ENCODE results near the gene SDS.
A peak's percentile ranks its signal among the peaks of the same experiment; 100 is the strongest.

Gene SDS, protein sequence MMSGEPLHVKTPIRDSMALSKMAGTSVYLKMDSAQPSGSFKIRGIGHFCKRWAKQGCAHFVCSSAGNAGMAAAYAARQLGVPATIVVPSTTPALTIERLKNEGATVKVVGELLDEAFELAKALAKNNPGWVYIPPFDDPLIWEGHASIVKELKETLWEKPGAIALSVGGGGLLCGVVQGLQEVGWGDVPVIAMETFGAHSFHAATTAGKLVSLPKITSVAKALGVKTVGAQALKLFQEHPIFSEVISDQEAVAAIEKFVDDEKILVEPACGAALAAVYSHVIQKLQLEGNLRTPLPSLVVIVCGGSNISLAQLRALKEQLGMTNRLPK

DNA sequence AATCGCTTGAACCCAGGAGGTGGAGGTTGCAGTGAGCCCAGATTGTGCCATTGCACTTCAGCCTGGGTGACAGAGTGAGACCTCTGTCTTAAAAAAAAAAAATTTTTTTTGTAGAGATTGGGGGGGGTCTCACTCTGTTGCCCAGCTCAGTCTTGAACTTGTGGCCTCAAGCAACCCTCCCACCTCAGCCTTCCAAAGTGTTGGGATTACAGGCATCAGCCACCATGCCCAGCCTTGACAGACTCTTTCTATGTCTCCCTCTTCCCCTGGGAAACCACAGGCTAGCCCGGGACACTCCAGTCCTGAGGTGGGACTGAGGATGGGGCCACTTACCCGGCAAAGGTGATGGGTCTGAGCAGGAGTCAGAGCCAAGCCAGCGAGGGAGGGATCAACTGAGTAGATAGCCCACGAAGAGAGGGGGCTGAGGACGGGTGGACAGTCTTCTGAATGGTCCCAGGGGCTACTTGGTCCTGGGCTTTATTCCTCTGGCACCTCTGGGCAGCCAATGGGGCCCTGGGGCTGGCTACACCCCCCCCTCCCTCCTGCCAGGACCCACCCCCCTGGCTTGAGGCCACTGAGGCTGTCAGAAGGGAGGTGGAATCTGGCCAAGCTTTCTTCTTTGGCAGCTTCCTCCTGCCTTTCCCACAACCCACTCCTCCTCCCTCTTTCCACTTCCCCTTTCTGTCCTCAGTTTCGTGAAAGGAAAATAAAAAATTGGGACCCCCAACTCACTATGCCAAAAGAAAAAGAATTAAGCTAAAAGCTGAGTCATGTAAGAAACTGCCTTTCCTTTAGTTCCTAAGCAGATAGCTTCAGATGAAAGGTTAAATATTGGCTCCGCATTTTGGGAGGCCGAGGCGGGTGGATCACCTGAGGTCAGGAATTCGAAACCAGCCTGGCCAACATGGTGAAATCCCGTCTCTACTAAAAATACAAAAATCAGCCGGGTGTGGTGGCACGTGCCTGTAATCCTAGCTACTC, at the start of gene SDS:
TSS of gene SDS (minus strand) at position 453 of the 981 bp plus-strand sequence. CDS start 4,179 bp downstream, outside the sequence.
- DNase-seq = peak; percentile 87

DNA sequence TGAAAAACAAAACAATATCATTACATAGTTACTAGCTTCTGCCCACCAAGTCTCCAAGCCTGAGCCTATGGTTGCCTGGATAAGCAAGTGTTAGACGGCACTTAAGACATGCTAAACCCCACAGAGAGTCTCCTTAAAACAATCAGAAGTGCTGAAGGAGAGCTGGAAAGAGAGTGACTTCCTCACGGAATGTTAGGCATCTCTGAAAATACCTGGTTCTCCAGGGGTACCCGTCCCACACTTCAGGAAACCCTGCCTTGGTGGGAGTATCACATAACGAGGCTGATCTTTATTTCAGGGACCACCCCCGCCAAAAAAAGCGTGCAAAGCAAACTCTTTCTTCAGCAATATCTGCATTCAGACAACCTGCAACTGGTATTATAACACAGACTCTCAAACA, 49.6 kb upstream of the SDS start:
- peak; percentile 41 for DNase-seq

DNA sequence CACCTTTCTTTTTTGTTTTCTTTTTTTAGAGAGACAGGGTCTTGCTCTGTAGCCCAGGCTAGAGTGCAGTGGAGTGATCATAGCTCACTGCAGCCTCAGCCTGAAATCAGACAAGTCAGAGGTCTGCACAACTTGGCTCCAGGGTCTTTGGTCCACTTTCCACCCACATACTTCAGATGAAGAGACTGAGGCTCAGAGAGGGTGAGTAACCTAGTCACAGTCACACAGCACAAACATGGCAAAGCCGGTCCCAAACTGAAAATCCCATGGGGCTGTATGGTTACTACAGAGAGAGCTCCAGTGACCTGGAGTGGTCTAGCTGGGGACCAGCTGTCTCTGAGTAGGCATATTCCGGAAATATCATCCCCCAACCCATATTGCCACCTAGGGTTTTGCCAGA, 48.8 kb upstream of the SDS start:
- DNase-seq = no peak

DNA sequence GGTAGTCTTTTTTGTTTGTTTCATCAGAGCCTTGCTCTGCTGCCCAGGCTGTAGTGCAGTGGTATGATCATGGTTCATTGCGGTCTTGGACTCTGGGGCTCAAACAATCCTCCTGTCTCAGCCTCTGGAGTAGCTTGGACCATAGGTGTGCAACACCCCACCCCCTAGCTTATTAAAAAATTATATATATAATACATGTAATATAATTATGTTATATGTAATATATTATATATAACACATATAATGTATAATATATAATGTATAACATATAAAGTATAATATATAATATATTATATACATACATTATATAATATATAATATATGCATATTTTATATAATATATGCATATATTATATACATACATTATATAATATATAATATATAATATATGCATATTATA, 46.2 kb upstream of the SDS start:
- DNase-seq = no peak

DNA sequence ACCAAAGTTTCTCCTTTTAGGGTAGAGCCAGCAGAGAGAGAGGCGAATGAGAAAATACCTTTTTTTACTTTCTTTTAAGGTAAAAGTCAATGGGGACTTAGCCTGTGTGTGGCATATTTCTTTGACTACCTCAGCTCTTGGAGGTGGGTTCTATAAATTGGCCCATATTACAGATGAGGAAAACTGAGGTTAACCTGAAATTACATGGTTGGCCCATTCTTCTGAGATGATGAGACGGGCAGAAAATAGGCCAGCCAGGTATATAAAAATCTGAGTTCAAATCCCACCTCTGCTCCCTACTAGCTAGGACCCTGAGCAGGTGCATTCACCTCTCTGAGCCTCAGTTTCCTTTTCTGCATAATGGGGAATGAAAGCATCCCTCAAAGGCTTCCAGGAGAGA, 45.6 kb upstream of the SDS start:
- DNase-seq = no peak

DNA sequence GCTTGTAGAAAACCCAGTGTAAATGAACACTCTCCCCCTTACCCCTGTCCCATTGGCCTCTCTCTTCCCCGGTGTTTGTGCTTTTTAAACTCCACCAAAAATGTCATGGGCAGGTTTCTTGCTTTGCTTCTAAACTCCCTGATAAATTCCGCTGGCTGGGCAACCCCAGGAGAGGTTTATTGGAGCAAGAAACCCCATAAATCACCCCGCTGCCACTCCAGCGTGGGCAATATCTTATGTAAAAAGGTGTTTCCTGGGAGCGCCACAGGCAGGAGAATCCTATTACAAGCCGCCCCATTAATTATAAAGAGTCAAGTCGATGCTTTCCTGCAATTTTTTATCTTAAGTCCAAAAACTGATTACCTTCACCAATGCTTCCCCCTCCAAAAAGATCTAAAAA, 45.2 kb upstream of the SDS start:
- DNase-seq = no peak

DNA sequence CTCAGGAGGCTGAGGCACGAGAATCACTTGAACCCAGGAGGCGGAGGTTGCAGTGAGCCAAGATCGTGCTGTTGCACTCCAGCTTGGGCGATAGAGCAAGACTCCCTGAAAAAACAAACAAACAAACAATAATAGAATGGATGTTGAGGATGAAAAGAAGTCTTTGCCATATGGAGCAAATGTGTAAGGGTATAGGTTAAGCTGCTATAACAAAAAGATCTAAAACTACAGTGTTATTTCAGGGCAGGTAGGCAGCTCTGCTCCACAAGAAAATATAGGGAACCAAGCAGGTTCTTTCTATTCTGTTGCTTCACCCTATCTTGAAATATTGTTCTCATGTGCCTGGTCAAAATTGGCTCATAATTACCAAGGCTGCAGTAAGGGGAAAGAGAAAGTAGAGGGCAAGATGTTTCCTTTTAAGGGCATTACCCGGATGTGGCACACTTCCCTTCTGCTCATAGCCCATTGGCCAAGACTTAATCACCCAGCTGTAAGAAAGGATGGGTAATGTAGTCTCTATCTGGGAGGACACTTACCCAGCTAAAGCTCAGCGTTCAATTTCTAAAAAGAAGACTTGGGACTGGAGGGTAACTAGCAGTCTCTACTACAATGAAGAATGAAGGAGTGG, 42.0 kb upstream of the SDS start:
- peak; percentile 88 for DNase-seq

DNA sequence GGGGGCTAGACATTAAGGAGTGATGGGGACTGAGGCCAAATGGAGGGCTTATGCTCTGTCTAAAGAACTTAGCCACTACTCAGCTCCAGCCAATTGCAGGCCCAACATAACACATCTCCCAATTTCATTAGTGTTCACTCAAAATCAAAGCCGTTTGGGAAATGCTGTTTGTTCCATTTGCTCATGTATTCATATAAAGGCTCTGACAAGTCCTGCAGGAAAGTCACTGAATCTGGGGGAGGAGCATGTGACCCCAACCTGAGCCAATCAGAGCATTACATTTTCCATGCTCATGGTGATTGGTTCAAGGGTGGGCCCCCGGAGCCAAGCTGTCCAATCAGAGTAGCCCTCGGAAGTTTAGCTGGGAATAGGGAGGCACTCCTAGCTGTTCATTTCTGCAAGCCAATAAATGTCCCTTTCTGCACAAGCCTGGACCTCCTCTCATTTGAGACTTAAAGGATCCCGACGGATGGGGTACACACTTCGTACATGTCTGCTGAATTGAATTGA, 39.4 kb upstream of the SDS start:
- no peak for DNase-seq

DNA sequence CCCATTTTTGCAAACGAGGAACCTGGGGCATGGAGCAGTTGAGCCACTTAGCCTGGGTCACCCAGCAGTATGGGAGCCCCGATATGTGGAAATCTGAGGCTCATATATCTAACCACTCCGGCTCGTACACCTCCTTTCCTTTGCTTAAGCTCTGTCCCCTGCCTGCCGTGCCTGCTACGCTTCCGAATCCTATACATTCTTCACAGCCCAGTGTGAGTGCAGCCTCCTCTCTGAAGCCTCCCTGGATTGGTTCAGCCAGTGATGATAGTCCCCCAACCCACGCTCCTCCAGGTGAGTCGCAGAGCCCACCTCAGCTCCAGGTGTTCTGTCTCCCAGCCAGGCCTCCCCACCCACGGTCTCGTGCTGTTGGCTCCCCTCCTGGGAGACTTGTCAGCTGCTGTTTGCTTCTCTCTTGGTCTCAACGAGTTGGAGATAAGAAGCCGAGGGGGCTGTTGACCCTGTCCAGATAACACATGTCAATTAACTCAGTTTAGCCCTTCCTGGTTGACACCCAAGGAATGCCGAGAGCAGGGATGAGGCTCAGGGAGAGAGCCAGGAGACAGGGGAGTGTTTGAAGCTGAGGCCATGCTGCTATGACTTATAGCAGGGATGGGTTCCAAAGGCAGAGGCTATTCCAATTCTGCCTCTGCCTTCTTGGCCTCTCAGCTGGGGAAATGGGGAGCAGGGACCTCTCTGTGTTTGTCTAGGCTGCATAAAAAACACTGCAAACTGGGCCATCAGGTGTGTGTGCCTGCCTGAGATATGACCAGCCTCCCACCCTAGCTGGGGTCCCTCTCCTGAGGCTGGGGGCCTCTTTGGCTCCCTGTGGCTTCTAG, 37.5 kb upstream of the SDS start:
- no peak for DNase-seq

DNA sequence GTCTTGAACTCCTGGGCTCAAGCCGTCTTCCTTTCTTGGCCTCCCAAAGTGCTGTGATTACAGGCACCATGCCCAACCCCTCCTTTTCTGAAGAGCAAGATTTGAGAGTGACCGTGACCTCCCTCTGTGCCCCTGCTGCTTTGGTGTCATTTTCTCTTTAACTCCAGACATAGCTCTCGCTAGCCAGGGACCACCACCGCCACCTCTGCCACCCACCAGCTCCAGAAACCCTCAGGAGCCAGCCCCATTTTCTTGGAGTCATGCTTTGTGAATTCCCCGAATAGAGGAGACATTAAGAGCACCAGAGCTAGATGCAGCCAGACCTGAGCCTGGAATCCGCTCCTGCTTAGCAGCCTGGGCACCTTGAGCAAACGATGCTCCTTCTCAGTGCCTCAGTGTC, 36.6 kb upstream of the SDS start:
- no peak for DNase-seq

DNA sequence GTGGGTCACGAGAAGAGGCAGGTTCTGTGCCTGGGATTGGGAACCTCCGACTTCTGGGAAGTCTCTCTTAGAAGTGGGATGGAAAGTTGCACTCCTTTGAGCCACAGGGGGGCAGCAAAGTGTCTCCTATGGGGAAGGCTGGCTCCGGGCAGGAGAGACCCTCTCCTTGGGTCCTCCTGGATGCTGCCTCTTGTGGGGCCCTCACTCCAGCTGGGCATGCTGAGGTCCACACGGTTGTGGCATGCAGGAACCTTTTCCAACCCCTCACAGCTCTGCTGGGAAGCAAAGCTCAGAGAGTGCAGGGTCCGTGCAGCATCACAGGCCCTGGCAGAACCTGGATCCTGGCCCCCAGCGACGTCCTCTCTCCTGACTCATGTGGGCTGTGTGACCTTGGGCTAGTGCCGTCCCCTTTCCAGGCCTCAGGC, 35.9 kb upstream of the SDS start:
- DNase-seq = peak; percentile 59

DNA sequence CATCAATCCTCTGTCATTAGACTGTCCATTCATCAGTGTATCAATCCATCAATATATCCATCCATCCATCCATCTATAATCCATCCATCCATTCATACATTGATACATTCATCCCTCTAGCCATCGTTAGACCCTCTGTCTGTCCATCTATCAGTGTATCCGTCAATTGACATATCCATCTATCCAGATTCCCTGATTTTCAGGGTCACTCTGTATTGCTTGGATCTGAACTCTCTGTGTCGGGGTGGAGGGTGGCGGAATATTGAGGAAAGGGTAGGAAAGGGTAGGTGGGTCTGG, 35.6 kb upstream of the SDS start:
- DNase-seq = no peak

DNA sequence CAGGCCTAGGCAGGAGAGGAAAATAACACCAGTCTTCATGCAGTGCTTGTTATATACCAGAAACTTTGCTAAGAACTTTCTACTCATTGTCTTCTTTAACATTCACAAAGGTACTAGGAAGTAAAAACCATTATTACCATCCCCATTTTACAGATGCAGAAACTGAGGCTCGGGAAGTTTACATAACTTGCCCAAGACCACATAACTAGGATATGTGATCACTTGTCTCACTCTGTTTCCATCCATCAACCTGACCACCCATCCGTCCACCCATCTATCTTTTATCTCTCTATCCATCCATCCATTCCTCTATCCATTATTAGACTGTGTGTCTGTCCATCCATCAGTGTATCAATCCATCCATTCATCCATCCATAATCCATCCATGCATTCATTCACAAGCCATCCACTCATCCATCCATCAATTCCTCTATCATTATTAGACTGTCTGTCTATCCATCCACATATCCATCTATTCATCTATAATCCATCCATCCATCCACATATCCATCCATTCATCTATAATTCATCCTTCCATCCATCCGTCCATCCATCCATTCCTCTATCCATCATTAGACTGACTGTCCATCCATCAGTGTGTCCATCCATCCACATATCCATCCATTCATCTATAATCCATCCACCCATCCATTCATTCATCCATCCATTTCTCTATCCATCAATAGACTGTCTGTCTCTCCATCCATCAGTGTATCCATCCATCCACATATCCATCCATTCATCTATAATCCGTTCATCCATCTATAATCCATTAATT, 35.0 kb upstream of the SDS start:
- no peak for DNase-seq

DNA sequence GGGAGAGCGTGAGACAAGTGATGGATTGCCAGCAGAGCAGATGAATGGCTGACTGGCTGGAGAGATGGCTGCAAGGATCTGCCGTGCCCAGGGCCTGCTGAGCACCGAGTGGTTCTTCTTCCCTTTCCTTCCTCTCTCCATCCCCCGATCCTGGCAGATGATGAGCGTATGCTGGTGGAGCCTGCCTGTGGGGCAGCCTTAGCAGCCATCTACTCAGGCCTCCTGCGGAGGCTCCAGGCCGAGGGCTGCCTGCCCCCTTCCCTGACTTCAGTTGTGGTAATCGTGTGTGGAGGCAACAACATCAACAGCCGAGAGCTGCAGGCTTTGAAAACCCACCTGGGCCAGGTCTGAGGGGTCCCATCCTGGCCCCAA, 34.0 kb upstream of the SDS start:
- no peak for DNase-seq

DNA sequence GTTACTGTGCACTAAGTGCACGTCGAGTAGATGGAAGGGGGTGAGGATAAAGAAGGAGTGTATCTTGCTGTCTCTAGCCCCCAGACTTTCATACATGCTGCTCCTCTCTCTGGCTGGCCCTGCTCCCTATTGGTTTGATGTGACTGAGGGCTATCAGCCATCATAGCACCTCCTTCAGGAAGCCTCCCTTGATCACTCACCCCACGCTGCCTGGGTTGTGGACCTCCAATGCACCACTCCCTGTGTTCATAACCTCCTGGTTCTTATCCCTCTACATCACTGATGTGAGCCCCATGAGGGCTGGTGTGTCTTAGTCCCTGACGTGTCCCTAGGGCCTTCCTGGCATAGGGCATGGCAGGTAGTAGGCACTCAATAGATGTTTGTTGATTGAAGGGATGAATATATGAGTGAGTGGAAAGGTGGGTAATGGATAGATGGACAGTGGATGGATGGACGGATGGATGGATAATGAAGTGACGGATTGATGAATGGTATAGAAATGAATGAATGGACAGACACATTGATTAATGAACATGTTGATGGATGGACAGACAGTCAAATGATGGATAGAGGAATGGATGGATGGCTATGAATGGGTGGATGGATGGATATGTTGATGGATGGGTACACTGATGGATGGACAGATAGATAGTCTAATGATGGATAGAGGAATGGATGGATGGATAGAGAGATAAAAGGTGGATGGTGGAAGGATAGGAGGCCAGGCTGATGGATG, 33.5 kb upstream of the SDS start:
- no peak for DNase-seq

DNA sequence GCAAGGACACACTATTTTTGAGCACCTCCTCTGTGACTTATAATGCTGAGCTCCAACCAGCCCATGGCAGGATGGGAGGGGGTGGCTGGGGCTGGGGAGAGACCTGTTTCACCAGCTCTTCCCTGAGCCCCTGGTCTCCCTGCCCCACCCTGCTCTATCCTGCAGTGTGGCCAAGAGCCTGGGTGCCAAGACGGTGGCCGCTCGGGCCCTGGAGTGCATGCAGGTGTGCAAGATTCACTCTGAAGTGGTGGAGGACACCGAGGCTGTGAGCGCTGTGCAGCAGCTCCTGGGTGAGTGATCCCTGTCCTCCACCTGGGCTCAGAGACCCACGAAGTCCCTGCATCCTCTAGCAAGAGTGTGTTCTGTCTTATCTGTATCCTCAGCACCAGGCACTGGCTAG, 32.9 kb upstream of the SDS start:
- no peak for DNase-seq

DNA sequence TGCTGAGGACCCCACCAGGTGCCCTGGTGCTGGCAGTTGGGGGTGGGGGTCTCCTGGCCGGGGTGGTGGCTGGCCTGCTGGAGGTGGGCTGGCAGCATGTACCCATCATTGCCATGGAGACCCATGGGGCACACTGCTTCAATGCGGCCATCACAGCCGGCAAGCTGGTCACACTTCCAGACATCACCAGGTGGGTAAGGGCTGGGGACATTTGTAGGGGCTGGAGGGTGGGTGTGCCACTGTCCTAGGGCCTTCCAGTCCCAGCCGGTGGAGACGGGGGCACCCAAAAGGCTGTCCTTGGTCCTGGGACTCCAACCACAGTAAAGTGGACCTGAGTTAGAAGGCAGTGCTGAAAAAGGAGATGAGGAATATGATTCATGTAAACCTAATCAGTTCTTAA, 31.7 kb upstream of the SDS start:
- no peak for DNase-seq

DNA sequence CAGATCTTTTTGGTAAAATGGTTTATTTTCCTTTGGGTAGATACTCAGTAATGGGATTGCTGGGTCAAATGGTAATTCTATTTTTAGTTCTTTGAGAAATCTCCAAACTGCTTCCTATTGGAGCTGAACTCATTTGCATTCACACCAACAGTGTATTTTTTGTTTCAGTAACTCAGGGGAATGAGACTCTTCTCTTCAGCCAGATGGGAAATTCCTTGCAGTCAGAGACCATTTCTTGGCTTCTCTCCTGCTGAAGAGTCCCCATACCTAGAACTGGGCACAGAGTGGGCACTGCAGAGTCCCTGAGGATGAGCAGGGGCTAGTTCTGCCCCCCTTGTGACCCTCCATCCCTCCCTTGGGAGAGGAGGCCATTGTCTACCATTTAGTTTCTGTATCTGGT, 29.3 kb upstream of the SDS start:
- no peak for DNase-seq

DNA sequence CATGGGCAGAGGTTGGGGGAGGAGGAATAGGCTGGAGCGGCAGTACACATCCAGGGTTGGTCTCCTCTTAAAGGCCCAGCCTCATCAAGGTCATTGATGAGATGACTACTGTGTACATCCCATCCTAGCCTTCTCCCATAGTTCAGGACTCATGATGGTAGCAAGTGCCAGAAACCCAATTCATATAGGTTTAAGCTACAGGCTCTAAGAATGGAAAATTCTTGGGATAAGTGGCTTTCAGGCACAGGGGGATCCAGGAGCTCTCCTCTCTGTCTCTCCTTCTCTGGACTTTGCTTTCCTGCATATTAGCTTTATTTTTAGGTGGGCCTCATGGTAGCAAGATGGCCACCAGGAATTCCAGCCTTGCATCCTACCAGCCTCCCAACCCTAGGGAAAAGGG, 24.8 kb upstream of the SDS start:
- no peak for DNase-seq

DNA sequence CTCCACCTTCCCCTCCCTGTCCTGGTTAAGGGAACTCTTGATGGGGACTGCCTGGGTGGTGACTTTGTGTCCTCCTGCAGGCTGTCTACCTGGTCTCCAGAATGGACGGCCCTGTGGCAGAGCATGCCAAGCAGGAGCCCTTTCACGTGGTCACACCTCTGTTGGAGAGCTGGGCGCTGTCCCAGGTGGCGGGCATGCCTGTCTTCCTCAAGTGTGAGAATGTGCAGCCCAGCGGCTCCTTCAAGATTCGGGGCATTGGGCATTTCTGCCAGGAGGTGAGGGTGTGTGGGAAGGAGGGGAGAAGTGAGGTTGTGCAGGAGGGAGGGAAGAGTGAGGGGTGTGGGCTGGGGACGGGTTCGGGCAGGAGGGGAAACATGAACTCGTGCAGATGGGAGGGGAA, 24.2 kb upstream of the SDS start:
- no peak for DNase-seq

DNA sequence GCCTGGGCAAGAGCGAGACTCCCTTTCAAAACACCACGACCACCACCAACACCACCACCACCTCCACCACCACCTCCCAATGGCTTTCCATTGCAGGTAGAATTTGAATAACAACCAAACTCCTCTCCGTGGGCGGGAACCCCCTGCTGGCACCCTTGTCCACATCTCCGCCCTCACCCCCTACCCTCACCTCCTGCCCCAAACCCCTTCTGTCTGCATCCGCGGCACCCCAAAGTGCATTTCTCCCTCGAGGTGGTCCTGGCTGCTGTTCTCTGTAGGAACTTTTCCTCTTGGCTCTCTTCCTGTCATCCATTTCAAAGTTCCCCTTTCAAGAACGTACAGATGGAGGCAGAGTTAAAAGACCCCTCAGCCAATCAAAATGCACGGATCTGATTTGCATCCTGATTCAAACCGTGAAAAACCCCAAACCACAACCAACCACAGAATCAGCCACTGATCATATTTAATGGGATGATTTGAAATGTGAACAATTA, 22.3 kb upstream of the SDS start:
- DNase-seq = peak; percentile 15
